GM21515 (cell line): ENCODE results near the gene TOR3A.

ENCODE experiments used
- ATAC-seq: cut with Tn5 transposase; IDR thresholded peaks from one replicate; pipeline ENCODE4 v1.9.1; 2021; ENCODE audit not compliant: unreplicated experiment

Gene TOR3A

GRCh38 chr1:179061360-179062282 lies 20.2 kb upstream of the TOR3A start:
- ATAC-seq = no peak

- ATAC-seq = no peak
Measured at GRCh38 chr1:179066471-179066870, 15.4 kb upstream of the TOR3A start.

- no peak for ATAC-seq
Measured at GRCh38 chr1:179077396-179077795, 4.5 kb upstream of the TOR3A start.

- ATAC-seq = no peak
Measured at GRCh38 chr1:179079113-179079761, 2.6 kb upstream of the TOR3A start.

GRCh38 chr1:179080866-179081686 lies 794 bp upstream of the TOR3A start:
- ATAC-seq = peak; percentile 10

- peak; percentile 12 for ATAC-seq
Measured at GRCh38 chr1:179082333-179082998, 596 bp downstream of the TOR3A start.

GRCh38 chr1:179082999-179083335 lies 1.1 kb downstream of the TOR3A start:
- ATAC-seq = no peak

GRCh38 chr1:179083533-179083932 lies 1.7 kb downstream of the TOR3A start:
- no peak for ATAC-seq

- ATAC-seq = no peak
Measured at GRCh38 chr1:179087665-179088064, 5.8 kb downstream of the TOR3A start.

- no peak for ATAC-seq
Measured at GRCh38 chr1:179089827-179090482, 8.1 kb downstream of the TOR3A start.

GRCh38 chr1:179090522-179090921 lies 8.7 kb downstream of the TOR3A start:
- ATAC-seq = no peak

- ATAC-seq = no peak
Measured at GRCh38 chr1:179090923-179091322, 9.1 kb downstream of the TOR3A start.

- ATAC-seq = no peak
Measured at GRCh38 chr1:179091691-179092165, 9.9 kb downstream of the TOR3A start.

GRCh38 chr1:179092896-179093461 lies 11.1 kb downstream of the TOR3A start:
- no peak for ATAC-seq

GRCh38 chr1:179094818-179095217 lies 12.9 kb downstream of the TOR3A start:
- ATAC-seq = no peak

- no peak for ATAC-seq
Measured at GRCh38 chr1:179095377-179095776, 13.5 kb downstream of the TOR3A start.

GRCh38 chr1:179095924-179096323 lies 14.1 kb downstream of the TOR3A start:
- ATAC-seq = no peak

GRCh38 chr1:179099891-179100290 lies 18.0 kb downstream of the TOR3A start:
- no peak for ATAC-seq

GRCh38 chr1:179101566-179101965 lies 19.7 kb downstream of the TOR3A start:
- ATAC-seq = no peak

- ATAC-seq = no peak
Measured at GRCh38 chr1:179103999-179104398, 22.1 kb downstream of the TOR3A start.
